Osteoblast (primary cell): ENCODE data around the gene KDM3A. TPM values are rescaled to one million over a fixed set of nuclear protein-coding genes. Genes with fewer than 3 reads are reported as not detected.
A peak's percentile ranks its signal among the peaks of the same experiment; 100 is the strongest.

ENCODE experiments used
- DNase-seq: peaks from one replicate; pipeline ENCODE4 v3.0.0; 2011; ENCODE audit warnings: low spot score, mixed read lengths; ENCODE audit not compliant: insufficient read length; ENCODE audit errors: missing footprints
- H2AFZ ChIP-seq: 2 replicates; pipeline ENCODE4 v1.6.0; 2011; ENCODE audit warnings: mild to moderate bottlenecking, low read length
- H3K27ac ChIP-seq: 2 replicates; pipeline ENCODE4 v1.5.1; 2011; ENCODE audit warnings: mild to moderate bottlenecking, low read depth, low read length, moderate library complexity
- H3K27me3 ChIP-seq: 2 replicates; pipeline ENCODE4 v1.6.0; 2012; ENCODE audit warnings: mild to moderate bottlenecking, control low read depth, inconsistent platforms, low read length, moderate library complexity; ENCODE audit not compliant: insufficient read depth
- H3K36me3 ChIP-seq: 2 replicates; pipeline ENCODE4 v1.5.1; 2011; ENCODE audit warnings: mild to moderate bottlenecking, low read length, control low read depth, moderate library complexity; ENCODE audit not compliant: insufficient read depth
- H3K4me1 ChIP-seq: 2 replicates; pipeline ENCODE4 v1.5.1; 2011; ENCODE audit warnings: mild to moderate bottlenecking, low read length, control low read depth, moderate library complexity; ENCODE audit not compliant: insufficient read depth
- H3K4me2 ChIP-seq: 2 replicates; pipeline ENCODE4 v1.6.0; 2011; ENCODE audit warnings: mild to moderate bottlenecking, low read length; ENCODE audit not compliant: insufficient read depth
- H3K4me3 ChIP-seq: fragments of 200-600 bp; sonication (generic); 3 replicates; pipeline ENCODE4 v1.5.1; 2012; ENCODE audit warnings: mild to moderate bottlenecking, low read length, inconsistent platforms; ENCODE audit not compliant: insufficient read depth
- H3K79me2 ChIP-seq: 2 replicates; pipeline ENCODE4 v1.6.0; 2012; ENCODE audit warnings: mild to moderate bottlenecking, low read length, control low read depth, inconsistent platforms; ENCODE audit not compliant: insufficient read depth
- H3K9me3 ChIP-seq: 2 replicates; pipeline ENCODE4 v1.5.1; 2011; ENCODE audit warnings: low read depth, low read length, control low read depth
- H4K20me1 ChIP-seq: 2 replicates; pipeline ENCODE4 v1.6.0; 2012; ENCODE audit warnings: mild to moderate bottlenecking, low read length, control low read depth; ENCODE audit not compliant: insufficient read depth
- CTCF ChIP-seq: IDR thresholded peaks from 2 replicates; pipeline ENCODE4 v1.5.1; 2011; ENCODE audit warnings: mild to moderate bottlenecking, low read depth, low read length, moderate library complexity; ENCODE audit errors: extremely low read depth
- total RNA-seq: library from RNA; depleted of rRNA; stranded (reverse); fragments of >200 nt; gene quantifications from 2 replicates; pipeline ENCODE4 v1.2.3, GENCODE V29; 2012

The KDM3A gene
- 28.9 and 36.9 TPM in 2 replicates for total RNA-seq

- DNase-seq: peak; percentile 95
- Histone ChIP-seq H3K4me3 (peak within 1 kb of the TSS; percentile 82), H3K9me3 (peaks cover 3% of the 10 kb centered on the region), H3K4me2 (peak within 1 kb of the TSS; percentile 100), H3K27ac (peak within 1 kb of the TSS; percentile 100), H3K36me3 (no peaks in the 10 kb centered on the region), H4K20me1 (peaks cover 35% of the 10 kb centered on the region), H3K79me2 (peaks cover 37% of the 10 kb centered on the region), H3K27me3 (no peaks in the 10 kb centered on the region), H2AFZ (peak within 1 kb of the TSS; percentile 99), H3K4me1 (peaks cover 12% of the 10 kb centered on the region)
- no peak for TF ChIP-seq CTCF
These were observed at the start of gene KDM3A for GRCh38 chr2:86440631-86441391. KDM3A (plus strand) TSS chr2:86441371; CDS start chr2:86442048, 677 bp downstream.

GRCh38 chr2:86392873-86393518 is 48.2 kb upstream of the KDM3A start:
- no peak overlapping the region for H2AFZ ChIP-seq
- H3K4me2 ChIP-seq: no peak overlapping the region
- no peak for DNase-seq
- no peaks in the 10 kb centered on the region for H4K20me1 ChIP-seq
- no peak overlapping the region for H3K4me3 ChIP-seq
- no peaks in the 10 kb centered on the region for H3K27me3 ChIP-seq
- H3K36me3 ChIP-seq: no peaks in the 10 kb centered on the region
- no peak overlapping the region for H3K27ac ChIP-seq
- no peaks in the 10 kb centered on the region for H3K79me2 ChIP-seq
- no peaks in the 10 kb centered on the region for H3K9me3 ChIP-seq
- peaks cover 6% of the 10 kb centered on the region for H3K4me1 ChIP-seq
- no peak for TF ChIP-seq CTCF

GRCh38 chr2:86393521-86394491 is 47.4 kb upstream of the KDM3A start:
- Histone ChIP-seq H3K4me2 (peak overlapping the region; percentile 51), H3K27me3 (no peaks in the 10 kb centered on the region), H4K20me1 (no peaks in the 10 kb centered on the region), H3K27ac (no peak overlapping the region), H3K36me3 (no peaks in the 10 kb centered on the region), H3K4me1 (peaks cover 6% of the 10 kb centered on the region), H3K79me2 (no peaks in the 10 kb centered on the region), H2AFZ (no peak overlapping the region), H3K4me3 (no peak overlapping the region), H3K9me3 (no peaks in the 10 kb centered on the region)
- no peak for DNase-seq
- TF ChIP-seq CTCF: no peak
